Esophagus squamous epithelium (tissue), 4 donors: Measurements from ENCODE around the gene DAB1.

Experiments used
- POLR2A ChIP-seq, 4 donors: fragments of 450-650 bp; IDR thresholded peaks; one replicate each; pipeline ENCODE4 v1.6.1; 2017; ENCODE audit warnings: antibody characterized with exemption in 4 of 4, mild to moderate bottlenecking in 4 of 4, moderate library complexity in 3 of 4
- TF ChIP-seq, protein P1 (sequence below), 6 experiments: fragments of 450-650 bp in 4 of 6; fragments of 200-600 bp in 2 of 6; sonication (generic) in 2 of 6; IDR thresholded peaks; one replicate each; pipeline ENCODE4 v1.5.1; 2016 to 2019; ENCODE audit warnings: antibody characterized with exemption in 6 of 6, mild to moderate bottlenecking in 4 of 6, moderate library complexity in 4 of 6

- TF ChIP-seq, protein P1, sequence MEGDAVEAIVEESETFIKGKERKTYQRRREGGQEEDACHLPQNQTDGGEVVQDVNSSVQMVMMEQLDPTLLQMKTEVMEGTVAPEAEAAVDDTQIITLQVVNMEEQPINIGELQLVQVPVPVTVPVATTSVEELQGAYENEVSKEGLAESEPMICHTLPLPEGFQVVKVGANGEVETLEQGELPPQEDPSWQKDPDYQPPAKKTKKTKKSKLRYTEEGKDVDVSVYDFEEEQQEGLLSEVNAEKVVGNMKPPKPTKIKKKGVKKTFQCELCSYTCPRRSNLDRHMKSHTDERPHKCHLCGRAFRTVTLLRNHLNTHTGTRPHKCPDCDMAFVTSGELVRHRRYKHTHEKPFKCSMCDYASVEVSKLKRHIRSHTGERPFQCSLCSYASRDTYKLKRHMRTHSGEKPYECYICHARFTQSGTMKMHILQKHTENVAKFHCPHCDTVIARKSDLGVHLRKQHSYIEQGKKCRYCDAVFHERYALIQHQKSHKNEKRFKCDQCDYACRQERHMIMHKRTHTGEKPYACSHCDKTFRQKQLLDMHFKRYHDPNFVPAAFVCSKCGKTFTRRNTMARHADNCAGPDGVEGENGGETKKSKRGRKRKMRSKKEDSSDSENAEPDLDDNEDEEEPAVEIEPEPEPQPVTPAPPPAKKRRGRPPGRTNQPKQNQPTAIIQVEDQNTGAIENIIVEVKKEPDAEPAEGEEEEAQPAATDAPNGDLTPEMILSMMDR (IDR thresholded peaks at IDR 0.05), result no peak
- TF ChIP-seq POLR2A (IDR thresholded peaks at IDR 0.05), result no peak
These were observed 465.9 kb downstream of the DAB1 start for GRCh38 chr1:56957931-56958330.
